Measurements from ENCODE around the gene TACR2. TPM values are rescaled to one million over a fixed set of nuclear protein-coding genes. Genes with fewer than 3 reads are reported as not detected.
A peak's percentile ranks its signal among the peaks of the same experiment; 100 is the strongest.

TACR2 gene
- polyA plus RNA-seq, 2 of the 4 experiments (the other 2 are of a cell fraction) = 0.09 to 0.16 TPM

- DNase-seq (ENCODE audit: low read depth in 1 of 2, low spot score in 1 of 2) (no peak), FAIRE-seq (no peak), ATAC-seq (peak in 1 of 2 experiments; percentile 49; a peak in 2 of 6 replicates)
- TF ChIP-seq ESRRA (IDR thresholded peaks at IDR 0.05; ENCODE audit: borderline replicate concordance, low read length) = no peak
- no peak for TF ChIP-seq HEYL (CRISPR knock-in tag; IDR thresholded peaks at IDR 0.05)
- peak; percentile 11; the same call in 1 of the 2 replicates for TF ChIP-seq GATA3 (IDR thresholded peaks at IDR 0.05; ENCODE audit: borderline replicate concordance)
- no peak for TF ChIP-seq NFE2L2 (conservative IDR thresholded peaks at IDR 0.05; ENCODE audit: low read length)
- TF ChIP-seq KDM1A (IDR thresholded peaks at IDR 0.05; ENCODE audit: low read depth) = no peak
- TF ChIP-seq CBX8 (IDR thresholded peaks at IDR 0.05) = no peak
- ChIA-PET POLR2A (interaction anchor here (1.0 kb wide), 1 partner anchor 12 kb away, joined by 3 read pairs; no protein-coding TSS in a partner anchor), CTCF (interaction anchor here (1.0 to 2.3 kb wide), 5 partner anchors 8 to 51 kb away, joined by 3 to 10 read pairs (median 3); no protein-coding TSS in a partner anchor)
- peak overlapping the region; percentile 57 for H3K4me2 ChIP-seq
- peak overlapping the region; percentile 15 to 59; a peak in 4 of 6 replicates for H3K27ac ChIP-seq
- H3K4me3 ChIP-seq = no peak overlapping the region
- no peaks in the 10 kb centered on the region for H3K9me3 ChIP-seq
- 44% methylated on average over 10 of the region's 10 CpGs for WGBS (ENCODE audit: missing lambda C conversion rate)
- peaks cover 58% of the 10 kb centered on the region for H3K4me1 ChIP-seq
Observed at GRCh38 chr10:69458430-69459100, 41.8 kb upstream of the TACR2 start.

GRCh38 chr10:69457771-69458237, 41.1 kb upstream of the TACR2 start:
- TF ChIP-seq CBX2 (IDR thresholded peaks at IDR 0.05; ENCODE audit: borderline replicate concordance, low read depth) (no peak), ZC3H11A (IDR thresholded peaks at IDR 0.05) (no peak), HEYL (CRISPR knock-in tag; IDR thresholded peaks at IDR 0.05) (no peak), MAFK (IDR thresholded peaks at IDR 0.05; ENCODE audit: partially characterized antibody) (no peak), ZNF302 (CRISPR knock-in tag; IDR thresholded peaks at IDR 0.05) (no peak), RFX5 (IDR thresholded peaks at IDR 0.05) (no peak), KDM1A (IDR thresholded peaks at IDR 0.05; ENCODE audit: low read depth) (no peak), NPAS2 (CRISPR knock-in tag; IDR thresholded peaks at IDR 0.05; ENCODE audit: borderline replicate concordance) (no peak)
- Histone ChIP-seq H3K9me3 (no peaks in the 10 kb centered on the region), H3K4me3 (no peak overlapping the region), H3K4me1 (peaks cover 60% of the 10 kb centered on the region), H3K4me2 (peak overlapping the region; percentile 57), H3K27ac (peak overlapping the region; percentile 15 to 59; a peak in 3 of 6 replicates)
- FAIRE-seq (no peak), ATAC-seq (no peak), DNase-seq (ENCODE audit: low read depth in 1 of 2, low spot score in 1 of 2) (no peak)
- WGBS (ENCODE audit: missing lambda C conversion rate) = 91% methylated on average over 5 of the region's 5 CpGs
- POLR2A ChIA-PET = no interaction called here
- CTCF ChIA-PET = interaction anchor here (0.9 to 2.9 kb wide), 10 partner anchors 8 to 181 kb away, joined by 3 to 10 read pairs (median 4); no protein-coding TSS in a partner anchor

GRCh38 chr10:69456880-69457693, 40.4 kb upstream of the TACR2 start:
- peaks cover 67% of the 10 kb centered on the region for H3K4me1 ChIP-seq
- 91% methylated on average over 8 of the region's 8 CpGs for WGBS (ENCODE audit: missing lambda C conversion rate)
- POLR2A ChIA-PET = no interaction called here

More at GRCh38 chr10:69456880-69457693, 40.4 kb upstream of the TACR2 start:
- Histone ChIP-seq H3K9me3 (no peaks in the 10 kb centered on the region), H3K4me3 (no peak overlapping the region), H3K4me2 (no peak overlapping the region), H3K27ac (peak overlapping the region in 1 of 2 experiments; percentile 59; a peak in 2 of 6 replicates)
- CTCF ChIA-PET = interaction anchor here (0.9 to 2.9 kb wide), 11 partner anchors 7 to 182 kb away, joined by 3 to 10 read pairs (median 4); no protein-coding TSS in a partner anchor
- ATAC-seq (no peak), DNase-seq (ENCODE audit: low read depth in 1 of 2, low spot score in 1 of 2) (no peak), FAIRE-seq (no peak)
- TF ChIP-seq E2F6 (IDR thresholded peaks at IDR 0.05; ENCODE audit: borderline replicate concordance, low read depth) (no peak), NR3C1 (IDR thresholded peaks at IDR 0.05) (no peak), CBX2 (IDR thresholded peaks at IDR 0.05; ENCODE audit: borderline replicate concordance, low read depth) (no peak), HES2 (IDR thresholded peaks at IDR 0.05) (no peak), ELK1 (IDR thresholded peaks at IDR 0.05; ENCODE audit: low read depth, low read length) (no peak), CBX8 (IDR thresholded peaks at IDR 0.05) (no peak), BCL3 (IDR thresholded peaks at IDR 0.05) (no peak), RAD21 (conservative IDR thresholded peaks at IDR 0.05 in 1 of 2, IDR thresholded peaks at IDR 0.05 in 1 of 2) (no peak), PHF8 (IDR thresholded peaks at IDR 0.05; ENCODE audit: borderline replicate concordance, low read depth) (no peak), SMC3 (IDR thresholded peaks at IDR 0.05) (no peak)
